Ovary (tissue), 9 donors: ENCODE results near the gene COBL. TPM values are rescaled to one million over a fixed set of nuclear protein-coding genes. Genes with fewer than 3 reads are reported as not detected.

ENCODE experiments used
- DNase-seq, 5 donors: peaks; one replicate each; pipeline ENCODE4 v3.0.0-alpha.2; 2019 to 2020
- H3K27ac ChIP-seq, 2 donors: fragments of 200-600 bp; one replicate each; pipeline versions ENCODE4 v1.5.1 to v1.8.0; 2019 to 2022
- H3K27me3 ChIP-seq: fragments of 200-600 bp; one replicate; pipeline ENCODE4 v1.8.0; 2022
- H3K36me3 ChIP-seq: fragments of 200-600 bp; sonication (generic); one replicate; pipeline ENCODE4 v1.5.1; 2019
- H3K4me1 ChIP-seq: one replicate; pipeline ENCODE4 v1.8.1; 2013; ENCODE audit warnings: mild to moderate bottlenecking, moderate library complexity; ENCODE audit not compliant: insufficient read depth
- H3K4me3 ChIP-seq: fragments of 200-600 bp; sonication (generic); one replicate; pipeline ENCODE4 v1.5.1; 2017
- H3K9me3 ChIP-seq, 2 donors: fragments of 200-600 bp in 1 of 2; sonication (generic) in 1 of 2; one replicate each; pipeline versions ENCODE4 v1.5.1 to v1.8.1; 2013 to 2019; ENCODE audit warnings: mild to moderate bottlenecking in 1 of 2, moderate library complexity in 1 of 2
- EP300 ChIP-seq: sonication (generic); formaldehyde crosslinking; IDR thresholded peaks from one replicate; pipeline ENCODE4 v1.6.1; 2017; ENCODE audit warnings: antibody characterized with exemption
- POLR2A ChIP-seq: fragments of 450-650 bp; IDR thresholded peaks from one replicate; pipeline ENCODE4 v1.6.1; 2017; ENCODE audit warnings: antibody characterized with exemption, mild to moderate bottlenecking, moderate library complexity
- WGBS, 3 donors: extraction: QIAGEN DNeasy Blood & Tissue Kit in 1 of 3; methylation state at CpG; one replicate each; pipeline versions ENCODE4 v1.1.5 to v1.1.7; 2013 to 2017; 5-methylcytosine and 5-hydroxymethylcytosine counted together
- intact Hi-C, 4 donors: fragments of 100-400 bp; cut with DNase I; formaldehyde crosslinking; loops; one replicate each; pipeline versions ENCODE4 v1.11.0 to v1.15.1; 2022 to 2023
- polyA plus RNA-seq, 2 donors: library from polyadenylated mRNA; stranded (reverse); fragments of 200-250 nt in 1 of 2; fragments of 350-450 nt in 1 of 2; fragmentation: Illumina TruSeq in 1 of 2; extraction: RNeasy Lipid Tissue Mini Kit (QIAGEN cat#74804) in 1 of 2; gene quantifications; one replicate each; pipeline ENCODE4 v1.2.3, GENCODE V29; 2013 to 2014
- total RNA-seq, 7 donors: library from RNA; depleted of rRNA in 2 of 7; stranded (reverse); fragments of >200 nt in 2 of 7; fragmentation: NEBNext Ultra II Directional in 3 of 7; extraction: Animal tissue kit (Norgen Biotek cat#: 25700) in 3 of 7; gene quantifications; one replicate each; pipeline versions ENCODE4 v1.1.0 to v1.2.4, GENCODE V29; 2016 to 2023
- TF ChIP-seq, protein P1 (sequence below), 3 donors: fragments of 450-650 bp in 2 of 3; fragments of 200-600 bp in 1 of 3; IDR thresholded peaks; one replicate each; pipeline versions ENCODE4 v1.5.1 to v1.8.0; 2016 to 2022; ENCODE audit warnings: antibody characterized with exemption in 3 of 3, mild to moderate bottlenecking in 1 of 3
- donor health status: DM: no; HTN: no; CAD: no; lungs with moderate emphysema.
- donor health status: DM: no; HTN: no; CAD: no.
- donor health status: Bipolar disorder and iron deficiency.
- donor health status: DM: yes; HTN: yes; CAD: no.
- donor health status: DM: no; HTN: no; CAD: no.
- donor health status: DM: yes; HTN: yes; CAD: no.

Gene COBL
- total and polyA plus RNA-seq, 9 donors: 0.87 to 33.4 (median 3.9) TPM

DNA sequence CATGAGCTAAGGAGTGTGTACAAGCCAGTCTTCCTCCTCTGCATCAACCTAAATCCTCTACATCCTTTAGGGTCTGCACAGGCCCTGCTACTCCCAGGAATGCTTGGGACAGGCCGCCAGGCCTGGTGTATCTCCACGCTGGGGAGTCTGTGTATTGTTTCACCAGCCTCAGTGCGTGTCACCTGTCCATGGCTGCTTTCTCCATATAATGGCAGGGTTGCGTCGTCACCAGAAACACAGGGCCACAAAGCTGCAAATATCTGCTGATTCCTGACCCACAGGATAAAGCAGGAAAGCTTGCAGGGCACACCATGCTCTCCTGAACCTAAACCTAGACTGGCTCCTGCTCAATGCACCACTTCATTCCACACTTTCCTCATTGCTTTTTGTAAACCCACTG, 45.6 kb downstream of the COBL start:
- 93 to 98% (median 95%) methylated on average over 5 of the region's 5 CpGs for WGBS, 3 donors
- H3K27ac ChIP-seq: no peak overlapping the region
- intact Hi-C loops: no loop called here

DNA sequence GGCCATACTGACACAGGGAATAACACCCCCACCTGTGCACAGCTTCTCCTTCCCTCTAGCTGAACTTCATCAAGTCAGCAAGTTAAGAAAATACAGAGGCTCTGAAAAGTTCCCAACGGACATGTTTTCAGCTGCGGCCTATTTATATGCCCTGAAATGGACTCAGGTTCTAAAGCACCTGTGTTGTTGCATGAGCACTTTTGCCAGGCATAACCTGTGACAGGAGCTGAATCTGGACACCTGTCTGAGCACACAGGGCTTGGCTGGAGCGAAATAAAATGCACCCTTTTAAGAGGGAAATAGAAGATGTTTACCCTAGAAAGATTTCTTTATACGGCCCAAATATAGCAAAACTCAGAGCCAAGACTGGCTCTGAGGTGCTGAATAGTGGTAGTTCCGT, 46.7 kb downstream of the COBL start:
- H3K36me3 ChIP-seq: no peaks in the 10 kb centered on the region
- no peak overlapping the region for H3K4me3 ChIP-seq
- WGBS, 3 donors: 71 to 74% (median 72%) methylated on average over 5 of the region's 5 CpGs
- H3K9me3 ChIP-seq: no peaks in the 10 kb centered on the region
- H3K4me1 ChIP-seq: no peaks in the 10 kb centered on the region
- intact Hi-C loops: no loop called here
- TF ChIP-seq EP300 (no peak), POLR2A (no peak)
- TF ChIP-seq, protein P1, sequence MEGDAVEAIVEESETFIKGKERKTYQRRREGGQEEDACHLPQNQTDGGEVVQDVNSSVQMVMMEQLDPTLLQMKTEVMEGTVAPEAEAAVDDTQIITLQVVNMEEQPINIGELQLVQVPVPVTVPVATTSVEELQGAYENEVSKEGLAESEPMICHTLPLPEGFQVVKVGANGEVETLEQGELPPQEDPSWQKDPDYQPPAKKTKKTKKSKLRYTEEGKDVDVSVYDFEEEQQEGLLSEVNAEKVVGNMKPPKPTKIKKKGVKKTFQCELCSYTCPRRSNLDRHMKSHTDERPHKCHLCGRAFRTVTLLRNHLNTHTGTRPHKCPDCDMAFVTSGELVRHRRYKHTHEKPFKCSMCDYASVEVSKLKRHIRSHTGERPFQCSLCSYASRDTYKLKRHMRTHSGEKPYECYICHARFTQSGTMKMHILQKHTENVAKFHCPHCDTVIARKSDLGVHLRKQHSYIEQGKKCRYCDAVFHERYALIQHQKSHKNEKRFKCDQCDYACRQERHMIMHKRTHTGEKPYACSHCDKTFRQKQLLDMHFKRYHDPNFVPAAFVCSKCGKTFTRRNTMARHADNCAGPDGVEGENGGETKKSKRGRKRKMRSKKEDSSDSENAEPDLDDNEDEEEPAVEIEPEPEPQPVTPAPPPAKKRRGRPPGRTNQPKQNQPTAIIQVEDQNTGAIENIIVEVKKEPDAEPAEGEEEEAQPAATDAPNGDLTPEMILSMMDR (IDR thresholded peaks at IDR 0.05): no peak
- no peak for DNase-seq
- H3K27me3 ChIP-seq: no peaks in the 10 kb centered on the region
- H3K27ac ChIP-seq: no peak overlapping the region

More for the DNA sequence above, 45.6 kb downstream of the COBL start:
- Histone ChIP-seq H3K4me1 (no peaks in the 10 kb centered on the region), H3K4me3 (no peak overlapping the region), H3K27me3 (no peaks in the 10 kb centered on the region), H3K9me3 (no peaks in the 10 kb centered on the region), H3K36me3 (no peaks in the 10 kb centered on the region)
- TF ChIP-seq EP300: no peak
- no peak for TF ChIP-seq POLR2A
- TF ChIP-seq, protein P1 (IDR thresholded peaks at IDR 0.05): no peak
- DNase-seq: no peak

DNA sequence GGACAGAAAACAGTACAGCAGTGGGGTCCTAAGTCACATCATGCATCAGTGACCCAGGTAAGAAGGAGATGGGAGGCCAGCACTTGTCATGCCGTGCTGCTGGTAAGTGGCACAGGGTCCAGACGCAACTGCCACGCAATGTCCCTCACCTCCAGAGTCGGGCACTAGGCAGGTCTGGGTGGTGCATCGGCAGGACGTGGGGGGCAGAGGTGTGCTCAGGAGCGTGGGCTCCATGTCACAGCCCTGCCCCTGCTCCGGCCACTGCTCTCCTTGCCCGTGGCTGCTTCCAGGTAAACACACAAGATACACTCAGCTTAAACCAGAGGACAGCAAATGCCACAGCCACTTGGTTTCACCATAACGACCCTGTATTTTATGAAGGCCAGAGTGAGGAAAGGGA, 47.3 kb downstream of the COBL start:
- TF ChIP-seq EP300 (no peak), POLR2A (no peak)
- TF ChIP-seq, protein P1 (IDR thresholded peaks at IDR 0.05): no peak
- WGBS, 3 donors: 87 to 92% (median 88%) methylated on average over 10 of the region's 10 CpGs
- H3K9me3 ChIP-seq: no peaks in the 10 kb centered on the region
- H3K4me1 ChIP-seq: no peaks in the 10 kb centered on the region
- H3K36me3 ChIP-seq: no peaks in the 10 kb centered on the region
- no peak overlapping the region for H3K4me3 ChIP-seq
- H3K27ac ChIP-seq: no peak overlapping the region
- intact Hi-C loops: no loop called here
- no peaks in the 10 kb centered on the region for H3K27me3 ChIP-seq
- no peak for DNase-seq

DNA sequence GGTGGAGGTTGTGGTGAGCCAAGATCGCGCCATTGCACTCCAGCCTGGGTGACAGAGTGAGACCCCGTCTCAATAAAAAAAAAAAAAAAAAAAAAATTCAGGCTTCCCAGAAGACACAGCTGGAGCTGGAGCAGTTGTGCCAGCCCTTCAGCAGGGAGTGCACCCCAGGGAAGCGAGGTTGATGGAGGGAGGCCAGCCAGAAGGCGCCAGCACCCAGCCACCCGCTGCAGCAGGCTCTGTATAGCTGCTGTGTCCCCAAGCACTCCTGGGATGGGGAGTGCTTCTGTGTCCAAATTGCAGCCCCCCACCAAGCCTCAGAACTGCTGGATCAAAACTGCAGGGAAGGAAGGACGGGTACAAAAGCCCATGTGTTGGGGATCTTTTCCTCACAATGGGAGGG, 47.8 kb downstream of the COBL start:
- 86 to 89% (median 87%) methylated on average over 7 of the region's 7 CpGs for WGBS, 3 donors
- TF ChIP-seq, protein P1 (IDR thresholded peaks at IDR 0.05): no peak
- TF ChIP-seq EP300 (no peak), POLR2A (no peak)
- no peak for DNase-seq
- H3K27ac ChIP-seq: no peak overlapping the region
- no peaks in the 10 kb centered on the region for H3K27me3 ChIP-seq
- H3K9me3 ChIP-seq: no peaks in the 10 kb centered on the region
- H3K4me3 ChIP-seq: no peak overlapping the region
- H3K4me1 ChIP-seq: no peaks in the 10 kb centered on the region
- H3K36me3 ChIP-seq: no peaks in the 10 kb centered on the region
- intact Hi-C loops: no loop called here
